ENCODE measurements around the gene ZNF316.

GRCh38 chr7:6642239-6642839, 5.2 kb downstream of the ZNF316 start:
- TF ChIP-seq EZH2 (IDR thresholded peaks at IDR 0.05; ENCODE audit: insufficient read depth, poor library complexity, severe bottlenecking) (no peak), EZH2phosphoT487 (IDR thresholded peaks at IDR 0.05; ENCODE audit: insufficient read depth, low read depth) (no peak)
